ENCODE data around the gene INPP5A.
"Not testable (repeated sequence)": the region's sequence is repeated elsewhere in the genome, so short reads cannot be mapped to it uniquely, and the experiment has no call there.

Gene INPP5A

DNA sequence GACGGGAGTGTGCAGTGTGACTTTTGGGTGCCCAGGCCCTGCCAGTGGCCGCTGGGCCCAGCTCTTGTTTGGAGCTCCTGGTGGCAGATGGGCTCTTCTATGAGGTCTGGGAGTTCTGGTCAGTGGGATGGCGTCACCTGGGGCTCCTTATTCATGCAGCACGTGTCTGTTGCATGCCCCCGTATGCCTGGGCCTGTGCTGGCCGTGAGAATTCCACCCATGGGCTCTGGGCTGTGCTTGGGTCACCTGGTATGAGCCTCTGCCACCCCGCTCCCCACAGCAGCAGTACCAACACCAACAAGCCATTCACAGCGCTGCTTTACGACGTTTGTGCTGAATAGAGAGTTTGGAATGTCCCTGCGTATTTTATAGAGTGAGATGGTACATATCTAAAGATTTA lies 27.1 kb downstream of the INPP5A start:
- no peak for ATAC-seq

DNA sequence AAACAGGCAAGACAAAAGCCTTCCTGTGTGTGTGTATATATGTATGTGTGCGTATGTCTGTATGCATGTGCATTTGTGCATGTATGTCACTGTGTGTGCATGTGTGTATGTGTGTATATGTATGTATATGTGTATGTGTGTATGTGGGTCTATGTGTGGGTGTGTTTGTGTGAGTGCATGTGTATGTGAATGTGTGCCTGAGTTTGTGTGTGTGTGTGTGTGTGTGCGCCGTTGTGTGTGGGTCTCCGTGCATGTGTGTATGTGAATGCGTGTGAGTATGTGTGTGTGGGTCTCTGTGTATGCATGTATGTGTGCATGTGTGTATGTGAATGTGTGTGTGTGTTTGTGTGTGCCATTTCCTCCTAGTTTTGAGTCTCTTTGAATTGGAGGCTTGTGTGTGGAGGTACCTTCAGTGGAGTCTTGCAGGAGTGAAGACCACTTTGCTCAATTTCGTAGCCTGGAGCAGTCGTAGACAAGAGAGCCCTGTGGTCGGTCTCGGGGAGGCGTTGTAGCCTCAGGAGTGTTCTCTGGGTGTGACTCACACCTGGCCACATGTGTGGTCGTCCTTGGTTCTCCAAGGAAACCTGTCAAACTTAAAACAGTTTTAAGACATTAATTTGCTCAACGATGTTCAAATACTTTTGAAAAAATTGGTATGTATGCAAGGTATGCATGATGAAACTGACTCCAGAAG lies 28.1 kb downstream of the INPP5A start:
- no peak for ATAC-seq

DNA sequence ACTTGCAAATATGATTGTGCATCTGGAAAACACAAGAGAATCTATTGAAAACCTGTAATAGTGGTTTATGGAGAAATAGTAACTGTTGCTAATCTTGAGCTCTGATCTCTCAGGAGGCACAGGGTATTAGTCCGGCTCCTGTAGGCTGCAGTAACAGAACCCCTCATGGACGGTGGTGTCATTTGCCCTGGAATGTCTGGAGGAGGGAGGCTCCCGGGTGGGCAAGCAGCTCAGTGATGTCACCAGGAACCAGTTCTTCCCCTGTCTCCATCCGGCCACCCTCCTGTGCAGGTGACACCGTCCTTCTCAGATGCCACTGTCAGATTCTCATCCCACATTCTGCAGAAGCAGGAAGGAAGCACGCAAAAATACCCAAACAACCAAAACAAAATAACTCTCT lies 29.3 kb downstream of the INPP5A start:
- no peak for ATAC-seq

DNA sequence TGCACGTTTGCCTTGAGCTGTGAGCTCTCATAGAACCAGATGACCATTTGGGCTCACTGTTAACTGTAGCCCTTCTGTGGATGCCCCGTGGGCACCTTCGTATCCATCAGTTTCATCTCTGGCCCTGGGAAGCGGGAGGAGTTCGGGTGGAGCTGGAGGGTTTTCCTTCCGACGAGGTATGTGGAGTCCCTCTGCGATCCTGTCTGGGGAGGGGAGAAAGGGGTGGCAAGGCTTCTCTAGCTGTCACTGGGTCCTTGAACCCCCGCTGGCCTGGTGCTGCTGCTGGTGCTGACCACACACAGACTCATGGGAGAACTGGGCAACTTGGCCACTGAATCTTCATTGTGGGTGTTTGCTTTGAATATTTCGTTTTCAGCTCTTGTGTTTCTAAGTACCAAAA lies 32.7 kb downstream of the INPP5A start:
- no peak for ATAC-seq

DNA sequence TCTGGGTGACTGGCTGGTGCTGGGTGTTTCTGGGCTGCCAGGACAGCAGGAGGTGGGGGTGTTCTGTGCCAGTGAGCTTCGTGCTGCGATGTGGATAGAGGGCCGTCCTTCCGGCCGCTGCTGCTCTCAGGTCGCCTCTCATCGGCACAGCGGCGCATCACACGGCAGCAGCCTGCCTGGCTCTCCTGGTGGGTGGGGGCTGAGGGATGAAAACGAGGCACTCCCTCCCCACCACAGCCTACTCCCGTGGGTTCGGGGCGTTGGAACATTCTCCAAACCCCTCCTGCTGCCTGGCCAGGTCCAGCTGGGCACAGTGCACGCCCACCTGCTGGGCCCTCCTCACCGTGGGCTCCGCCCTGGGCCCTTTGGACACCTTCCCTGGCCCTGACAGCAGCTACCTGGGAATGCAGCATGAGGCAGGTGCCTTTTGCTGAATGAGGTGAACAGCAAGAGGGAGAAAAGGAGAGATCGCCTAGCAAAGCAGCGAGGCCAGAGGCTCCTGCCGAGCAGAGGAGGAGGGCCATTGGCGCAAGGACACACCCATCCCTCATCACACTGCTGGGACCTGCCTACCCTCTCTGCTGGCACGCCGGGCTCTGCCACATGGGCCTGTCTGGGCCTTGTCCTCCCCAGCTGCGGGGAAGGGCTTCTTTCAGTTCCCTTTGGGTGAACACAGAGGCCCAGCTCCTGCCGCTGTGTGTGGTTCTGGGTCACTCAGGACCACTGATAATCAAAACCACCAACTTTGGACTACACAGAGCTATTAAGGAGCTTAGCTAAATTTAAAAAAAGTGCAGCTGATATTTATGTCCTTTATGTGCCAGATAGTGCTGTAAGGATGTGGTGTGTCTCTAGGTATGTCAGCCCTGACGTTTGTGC lies 33.4 kb downstream of the INPP5A start:
- no peak for ATAC-seq

DNA sequence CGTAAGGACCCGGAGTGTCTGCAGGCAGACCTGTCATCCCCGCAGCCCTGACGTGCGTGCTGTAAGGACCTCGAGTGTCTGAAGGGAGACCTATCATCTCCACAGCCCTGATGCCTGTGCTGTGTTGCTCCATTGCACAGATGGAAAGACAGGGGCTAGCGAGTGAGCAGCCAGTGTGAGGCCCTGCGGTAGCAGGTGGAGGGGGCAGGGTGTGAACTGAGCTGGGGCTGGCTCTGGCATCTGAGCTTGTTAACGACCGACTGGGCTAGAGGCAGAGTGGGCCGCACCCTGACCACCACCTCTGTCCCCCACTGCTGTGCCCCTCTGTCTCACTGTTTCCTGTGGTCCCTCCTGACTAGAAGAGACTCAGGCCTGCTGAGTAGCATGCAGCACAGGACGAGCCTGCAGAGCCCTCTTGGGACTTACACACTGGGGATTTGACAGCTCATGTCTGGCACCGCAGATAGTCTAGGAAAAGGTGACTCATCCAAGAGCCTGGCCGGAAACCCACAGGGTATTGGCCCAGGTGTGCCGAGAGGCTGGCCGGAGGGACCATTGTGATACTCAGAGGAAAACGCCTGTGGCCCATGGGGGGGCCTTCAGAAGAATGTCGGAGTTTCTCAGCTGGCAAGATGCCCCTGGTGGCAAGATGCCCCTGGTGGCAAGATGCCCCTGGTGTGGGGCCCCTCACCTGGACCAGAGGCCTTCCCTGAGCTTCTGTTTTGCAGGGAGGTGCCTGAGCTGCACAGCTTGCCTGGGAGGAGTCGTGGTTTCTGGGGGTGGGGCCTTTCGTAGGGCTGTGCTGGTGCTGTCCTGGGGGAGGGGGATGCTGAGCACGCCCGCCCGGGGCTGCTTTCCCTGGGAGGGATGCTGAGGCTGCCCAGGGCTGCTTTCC lies 34.3 kb downstream of the INPP5A start:
- peak; percentile 89 to 90 for ATAC-seq

DNA sequence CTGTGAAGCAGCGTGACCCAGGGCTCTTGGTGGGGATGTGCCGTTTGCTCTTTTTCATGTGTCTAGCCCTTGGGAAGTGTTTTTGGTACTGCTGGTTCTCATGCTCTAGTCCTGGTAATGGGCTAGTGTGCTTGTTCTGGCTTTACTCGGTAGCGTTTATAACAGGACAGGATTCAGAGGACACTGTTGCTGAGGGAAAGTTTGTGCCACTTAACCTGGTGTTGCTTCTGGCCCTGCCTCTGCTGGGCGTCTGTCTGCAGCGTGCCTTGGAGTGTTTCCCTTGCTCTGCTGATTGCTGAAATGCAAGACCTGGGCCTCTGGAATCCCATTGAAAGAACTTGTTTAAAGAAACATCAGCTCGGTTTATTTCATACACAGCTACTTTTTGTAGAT lies 35.0 kb downstream of the INPP5A start:
- no peak for ATAC-seq

DNA sequence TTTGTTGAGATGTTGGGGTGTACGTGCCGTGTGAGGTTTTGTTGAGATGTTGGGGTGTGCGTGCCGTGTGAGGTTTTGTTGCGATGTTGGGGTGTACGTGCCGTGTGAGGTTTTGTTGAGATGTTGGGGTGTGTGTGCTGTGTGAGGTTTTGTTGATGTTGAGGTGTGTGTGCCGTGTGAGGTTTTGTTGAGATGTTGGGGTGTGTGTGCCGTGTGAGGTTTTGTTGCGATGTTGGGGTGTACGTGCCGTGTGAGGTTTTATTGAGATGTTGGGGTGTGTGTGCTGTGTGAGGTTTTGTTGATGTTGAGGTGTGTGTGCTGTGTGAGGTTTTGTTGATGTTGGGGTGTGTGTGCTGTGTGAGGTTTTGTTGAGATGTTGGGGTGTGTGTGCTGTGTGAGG lies 35.4 kb downstream of the INPP5A start:
- ATAC-seq, result not testable (repeated sequence)

DNA sequence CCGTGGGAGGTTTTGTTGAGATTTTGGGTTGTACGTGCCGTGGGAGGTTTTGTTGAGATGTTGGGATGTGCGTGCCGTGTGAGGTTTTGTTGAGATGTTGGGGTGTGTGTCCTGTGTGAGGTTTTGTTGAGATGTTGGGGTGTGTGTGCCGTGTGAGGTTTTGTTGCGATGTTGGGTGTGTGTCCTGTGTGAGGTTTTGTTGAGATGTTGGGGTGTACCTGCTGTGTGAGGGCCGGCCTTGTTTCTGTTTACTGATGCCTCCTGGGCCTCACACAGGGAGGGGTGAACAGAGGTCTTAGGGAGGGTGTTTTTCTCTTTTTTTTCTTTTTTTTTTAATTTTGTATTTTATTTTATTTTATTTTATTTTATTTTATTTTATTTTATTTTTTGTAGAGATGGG lies 36.7 kb downstream of the INPP5A start:
- ATAC-seq, result no peak

DNA sequence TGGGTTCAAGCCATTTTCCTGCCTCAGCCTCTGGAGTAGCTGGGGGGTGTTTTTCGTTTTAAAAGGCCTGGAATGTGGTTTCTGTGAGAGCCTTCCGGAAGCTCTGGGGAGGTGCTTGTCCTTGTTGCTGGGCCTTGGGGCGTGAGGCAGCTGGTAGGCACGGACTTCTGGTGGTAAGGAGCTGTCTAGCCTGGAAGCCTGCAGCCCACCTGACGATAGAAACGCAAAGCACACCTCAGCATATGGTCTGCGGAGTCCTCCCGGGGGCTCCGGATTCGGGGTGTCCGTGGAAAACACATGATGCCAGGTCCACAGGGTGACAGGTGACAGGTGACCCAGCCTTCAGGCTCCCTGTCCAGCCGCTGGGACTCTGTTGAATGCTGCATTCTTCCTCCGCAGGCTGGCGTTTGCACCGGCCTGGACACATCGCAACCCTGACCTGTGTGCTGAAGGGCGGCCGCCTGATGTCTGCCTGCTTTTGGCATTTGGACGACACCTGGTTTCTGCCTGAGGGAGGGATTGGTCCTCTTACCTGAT lies 37.3 kb downstream of the INPP5A start:
- ATAC-seq, result no peak

DNA sequence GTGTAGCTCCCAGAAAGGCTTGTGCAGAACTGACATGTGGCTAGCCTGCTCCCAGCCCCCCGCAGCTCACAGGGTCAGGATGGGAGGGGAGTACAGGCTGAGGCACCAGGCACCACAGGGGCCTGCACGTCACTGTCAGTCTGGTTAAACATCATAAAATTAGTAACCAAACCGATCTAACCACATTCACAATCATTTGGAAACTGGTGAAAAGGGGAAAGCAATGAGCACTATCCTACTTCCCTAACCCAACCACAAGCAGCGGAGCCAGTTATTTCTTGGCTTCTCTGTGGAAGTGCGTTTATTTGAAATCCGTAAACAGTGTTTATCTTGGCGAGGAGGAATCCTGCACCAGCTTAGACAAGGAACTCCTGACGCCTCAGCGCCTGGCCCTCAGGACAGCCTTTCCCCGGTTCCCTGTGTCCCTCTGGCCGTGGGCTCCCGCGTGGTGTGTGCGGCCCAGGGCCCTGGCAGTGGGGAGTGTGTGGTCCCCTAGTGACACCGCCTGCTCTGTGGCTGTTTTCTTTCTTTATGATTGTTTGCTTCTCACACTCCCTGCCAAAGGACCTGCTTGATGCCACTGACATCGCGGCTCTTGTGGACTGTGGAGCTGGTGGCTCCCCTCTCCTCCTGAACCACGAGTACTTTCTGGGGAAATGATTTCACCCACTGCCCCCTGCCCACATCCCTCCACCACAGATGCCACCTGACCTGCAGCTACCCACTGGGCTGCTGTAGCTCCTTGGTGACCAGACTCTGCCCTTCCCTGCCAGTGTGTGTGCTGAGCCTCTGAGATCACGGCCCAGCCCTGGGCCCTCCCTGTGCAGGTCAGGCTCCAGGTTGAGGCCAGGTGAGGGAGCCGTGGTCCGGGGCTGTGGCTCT lies 38.0 kb downstream of the INPP5A start:
- ATAC-seq, result peak; percentile 54 to 60

DNA sequence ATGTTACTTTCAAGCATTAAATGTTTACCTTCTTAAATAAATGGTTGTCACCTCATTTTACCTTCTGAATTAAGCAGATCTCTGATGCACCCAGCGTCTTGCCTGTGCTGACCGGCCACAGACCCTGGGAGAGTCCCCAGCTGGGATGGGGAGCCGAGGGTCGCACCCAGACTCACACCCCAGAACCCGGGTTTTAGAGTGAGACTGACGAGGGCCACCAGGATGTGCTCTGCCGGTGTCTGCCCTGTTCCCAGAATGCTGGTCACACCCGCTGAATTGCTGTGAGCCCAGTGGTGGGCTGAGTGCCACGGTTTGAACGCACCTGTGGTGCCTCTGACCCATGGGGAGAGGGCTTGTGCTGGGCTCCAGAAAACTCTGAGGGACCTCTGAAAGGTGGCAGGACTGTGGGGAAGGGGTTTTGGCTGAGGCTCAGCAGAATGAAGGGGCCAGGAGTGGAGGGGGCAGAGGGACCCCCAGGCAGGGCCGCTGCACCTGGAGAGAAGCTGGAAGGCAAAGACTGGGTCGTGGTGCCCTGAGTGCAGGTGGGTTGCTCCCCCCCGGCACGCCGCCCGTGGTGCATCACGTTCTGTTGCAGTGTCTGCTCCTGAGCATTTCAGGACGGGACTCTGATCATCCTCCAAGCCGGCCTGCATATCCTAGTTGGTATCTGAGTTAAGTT lies 39.2 kb downstream of the INPP5A start:
- no peak for ATAC-seq

DNA sequence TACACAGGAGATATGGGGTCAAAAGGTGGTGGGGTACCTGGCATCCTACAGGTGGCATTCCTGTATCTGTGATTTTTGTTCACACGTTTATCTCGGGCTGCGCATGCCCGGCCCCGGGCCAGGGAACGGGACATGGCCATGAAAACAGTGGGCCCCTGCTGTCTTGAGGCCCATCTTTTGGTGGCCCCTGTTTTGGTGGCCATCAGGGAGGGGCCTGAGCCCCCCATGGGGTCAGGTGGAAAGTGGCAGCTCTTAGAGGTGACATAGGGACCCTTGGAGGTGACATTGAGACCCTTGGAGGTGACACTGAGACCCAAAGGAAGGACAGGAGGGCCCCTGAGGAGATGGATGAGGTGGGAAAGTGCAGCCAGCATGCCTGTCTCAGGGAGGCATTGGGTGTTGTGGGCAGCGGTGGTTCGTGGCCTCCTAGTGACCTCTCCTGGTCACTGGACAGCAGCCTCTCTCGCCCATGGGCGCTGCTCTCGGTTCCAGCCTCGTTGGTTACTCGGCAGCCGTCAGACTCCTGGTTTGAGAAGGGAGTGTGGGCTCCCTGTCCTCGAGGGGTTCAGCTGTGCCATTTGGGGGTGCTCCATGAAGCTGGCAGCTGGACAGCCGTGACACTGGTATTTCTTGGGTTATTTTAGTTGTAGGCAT lies 39.9 kb downstream of the INPP5A start:
- no peak for ATAC-seq

DNA sequence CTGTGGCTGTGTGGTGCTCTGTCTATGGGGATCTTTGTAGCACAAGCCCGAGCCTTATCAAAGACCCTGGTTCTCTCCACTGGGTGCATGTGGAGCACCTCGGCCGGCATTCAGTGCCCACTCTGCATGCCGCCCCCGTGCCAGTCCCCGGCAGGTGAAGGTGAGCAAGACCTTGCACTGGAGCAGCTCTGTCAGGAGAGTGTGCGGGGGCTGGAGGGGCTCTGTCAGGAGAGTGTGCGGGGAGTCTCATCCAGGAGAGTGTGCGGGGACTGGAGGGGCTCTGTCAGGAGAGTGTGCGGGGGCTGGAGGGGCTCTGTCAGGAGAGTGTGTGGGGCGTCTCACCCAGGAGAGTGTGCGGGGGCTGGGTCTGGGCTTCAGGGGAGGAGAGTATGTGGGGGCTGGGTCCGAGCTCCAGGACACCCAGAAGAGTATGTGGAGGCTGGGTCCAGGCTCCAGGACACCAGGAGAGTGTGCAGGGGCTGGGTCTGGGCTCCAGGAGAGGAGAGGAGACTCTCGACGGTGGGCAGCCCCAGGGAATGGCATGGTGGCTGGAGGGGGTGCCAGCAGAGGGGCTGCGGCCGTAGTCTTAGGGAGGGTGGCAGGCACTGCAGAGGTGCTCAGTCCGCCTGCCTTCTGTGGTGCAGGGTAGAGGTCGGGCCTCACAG lies 40.8 kb downstream of the INPP5A start:
- ATAC-seq, result no peak

DNA sequence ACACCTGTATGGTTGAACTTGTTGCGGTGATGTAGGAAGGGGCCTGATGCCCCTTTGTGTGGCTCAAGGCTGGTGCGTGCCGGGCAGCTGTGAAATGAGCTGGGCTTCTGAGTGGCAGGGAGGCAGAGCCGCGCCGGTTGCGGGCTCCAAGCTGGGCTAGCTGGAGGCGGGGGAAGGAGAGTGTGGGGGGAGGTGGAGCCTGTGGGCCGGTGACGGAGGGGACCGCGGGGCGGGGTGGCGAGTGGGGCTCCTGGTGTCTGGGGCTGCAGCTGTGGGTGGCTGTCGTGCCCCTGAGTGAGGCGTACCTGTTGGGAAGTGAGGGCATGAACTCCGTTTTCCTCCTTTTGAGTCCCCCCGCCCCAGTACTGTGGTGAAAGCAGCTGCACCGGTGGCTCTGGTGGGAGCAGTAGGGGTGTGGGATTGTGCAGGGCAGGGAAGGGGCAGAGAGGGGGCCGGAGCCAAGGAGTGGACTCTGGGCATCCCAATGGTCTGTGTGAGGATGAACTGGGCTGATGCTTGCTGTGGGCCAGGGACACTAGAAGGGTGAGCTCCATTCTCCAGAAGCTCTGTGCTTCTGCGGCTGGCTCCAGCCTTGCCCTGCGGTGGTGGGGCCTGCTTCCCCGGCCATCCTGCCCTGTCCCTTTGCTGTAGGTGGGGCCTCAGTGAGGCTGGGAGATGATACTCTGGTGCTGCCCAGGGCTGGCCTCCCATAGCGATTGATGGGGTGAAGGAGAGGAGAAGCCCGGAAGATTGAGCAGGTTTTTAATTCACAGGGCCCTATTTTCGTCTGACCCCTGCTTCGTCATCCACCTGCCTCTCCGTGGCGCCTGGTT lies 41.7 kb downstream of the INPP5A start:
- ATAC-seq, result no peak

DNA sequence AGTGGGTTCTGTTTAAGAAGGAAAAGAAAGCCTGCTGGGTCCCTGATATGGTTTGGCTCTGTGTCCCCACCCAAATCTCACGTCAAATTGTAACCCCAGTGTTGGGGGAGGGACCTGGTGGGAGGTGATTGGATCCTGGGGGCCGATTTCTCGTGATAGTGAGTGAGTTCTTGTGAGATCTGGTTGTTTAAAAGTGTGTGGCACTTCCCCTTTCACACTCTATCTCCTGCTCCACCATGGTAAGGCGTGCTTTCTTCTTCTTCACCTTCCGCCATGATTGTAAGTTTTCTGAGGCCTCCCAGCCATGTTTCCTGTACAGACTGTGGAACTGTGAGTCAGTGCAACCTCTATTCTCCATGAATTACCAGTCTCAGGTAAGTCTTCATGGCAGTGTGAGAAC lies 42.6 kb downstream of the INPP5A start:
- no peak for ATAC-seq

DNA sequence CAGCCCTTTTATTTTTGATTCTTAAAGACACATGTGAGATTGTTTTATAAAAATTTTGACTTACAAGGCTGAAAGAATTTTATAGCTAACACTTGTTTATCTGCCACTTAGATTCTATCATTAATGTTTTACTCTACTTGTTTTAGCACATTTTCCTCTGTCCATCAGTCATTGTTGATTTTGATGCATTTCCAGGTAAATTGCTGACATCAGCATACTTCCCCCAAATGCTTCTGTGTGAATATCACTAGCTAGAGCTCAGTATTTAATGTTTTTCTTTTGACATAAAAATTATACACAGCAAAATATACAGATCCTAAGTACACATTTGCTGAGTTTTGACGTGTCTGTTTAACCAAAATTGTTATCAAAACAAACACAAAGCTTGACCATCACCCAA lies 43.0 kb downstream of the INPP5A start:
- ATAC-seq, result no peak

DNA sequence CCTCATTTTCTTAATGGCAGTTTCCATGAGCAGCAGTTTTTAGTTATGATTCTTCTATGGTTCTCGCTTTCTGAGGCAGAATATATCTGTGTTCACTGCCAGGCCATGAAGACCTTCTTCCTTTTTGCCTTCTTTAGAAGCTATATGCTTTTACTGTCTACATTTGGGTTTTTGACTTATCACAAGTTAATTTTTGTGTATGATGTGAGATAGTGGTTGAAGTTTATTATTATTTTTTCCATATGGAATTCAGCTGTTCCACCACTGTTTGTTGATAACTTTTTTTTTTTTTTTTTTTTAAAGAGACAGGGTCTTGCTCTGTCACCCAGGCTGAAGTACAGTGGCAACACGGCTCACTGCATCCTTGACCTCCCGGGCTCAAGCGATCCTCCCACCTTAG lies 44.5 kb downstream of the INPP5A start:
- ATAC-seq, result no peak

DNA sequence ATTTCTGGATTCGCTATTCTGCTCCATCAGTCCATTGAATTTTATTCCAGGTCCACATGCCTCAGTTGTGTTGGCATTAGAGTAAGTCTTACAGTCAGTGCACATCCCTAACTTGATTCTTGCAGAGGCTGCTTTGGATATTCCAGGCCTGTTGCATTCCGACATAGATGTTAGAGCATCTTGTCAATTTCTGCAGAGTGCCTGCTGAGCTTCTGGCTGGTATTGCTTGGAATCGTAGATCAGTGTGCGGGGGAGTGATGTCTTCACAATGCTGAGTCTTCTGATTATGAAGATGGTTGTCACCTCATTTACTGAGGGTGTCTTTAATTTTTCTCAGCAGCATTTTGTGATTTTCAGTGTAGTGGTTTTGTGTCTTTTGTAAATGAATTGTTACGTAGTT lies 45.2 kb downstream of the INPP5A start:
- no peak for ATAC-seq
